GM19238 (cell line): ENCODE measurements around the gene DUSP5.
A peak's percentile ranks its signal among the peaks of the same experiment; 100 is the strongest.

Source experiments
- DNase-seq: peaks from one replicate; pipeline ENCODE4 v3.0.0; 2011; ENCODE audit warnings: low spot score; ENCODE audit not compliant: insufficient read length

DUSP5 gene

DNA sequence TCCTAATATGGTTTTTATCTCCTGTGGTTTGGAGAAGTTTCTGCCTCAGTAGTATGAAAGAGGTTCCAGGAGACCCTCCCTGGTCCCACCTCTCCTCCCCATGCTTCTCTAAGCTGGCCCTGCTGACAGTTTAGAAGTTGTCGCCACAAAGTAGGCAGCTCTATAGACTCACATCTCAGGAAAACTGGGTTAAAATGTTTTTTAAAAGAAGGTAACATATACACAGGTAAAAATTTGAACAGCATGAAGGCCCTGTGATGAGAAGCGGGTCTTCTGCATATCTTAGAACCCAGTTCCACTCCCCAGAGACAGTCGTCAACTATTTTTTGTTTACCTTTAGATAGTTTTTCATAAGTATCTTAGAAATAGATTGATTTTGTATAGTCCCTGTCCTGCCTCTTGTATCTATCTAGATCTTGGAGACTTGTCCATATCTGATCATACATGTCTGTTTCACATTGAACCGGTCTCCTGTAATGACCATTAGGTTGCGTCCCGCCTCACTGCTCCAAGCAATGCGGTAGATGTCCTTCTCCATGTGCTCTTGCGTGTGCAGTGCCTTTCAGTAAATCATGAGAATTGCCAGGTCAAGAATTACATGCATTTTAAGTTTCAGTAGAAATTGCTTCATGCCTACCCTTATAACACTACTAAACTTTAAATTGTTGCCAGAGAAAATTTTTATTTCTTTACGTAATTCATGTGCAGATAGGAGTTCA, 2.2 kb downstream of the DUSP5 start:
- no peak for DNase-seq

DNA sequence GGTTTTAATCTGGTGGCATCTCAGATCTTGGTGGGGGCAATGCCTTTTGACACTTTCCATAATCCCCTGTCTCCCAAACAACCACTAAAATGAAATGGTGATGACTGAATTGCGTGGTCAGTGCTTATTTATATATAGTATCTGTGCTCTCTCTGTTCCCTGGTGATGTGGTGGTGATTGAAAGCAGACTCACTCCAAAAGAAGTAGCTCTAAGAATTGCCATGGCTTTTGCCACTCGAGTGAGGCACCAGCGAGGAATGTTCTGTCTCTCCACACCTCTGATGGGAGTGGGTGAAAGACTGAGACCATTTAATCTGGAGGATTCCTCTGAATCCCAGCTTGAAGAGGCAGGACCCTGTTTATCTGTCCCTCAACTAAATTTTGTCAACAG, 2.8 kb downstream of the DUSP5 start:
- DNase-seq, result no peak

DNA sequence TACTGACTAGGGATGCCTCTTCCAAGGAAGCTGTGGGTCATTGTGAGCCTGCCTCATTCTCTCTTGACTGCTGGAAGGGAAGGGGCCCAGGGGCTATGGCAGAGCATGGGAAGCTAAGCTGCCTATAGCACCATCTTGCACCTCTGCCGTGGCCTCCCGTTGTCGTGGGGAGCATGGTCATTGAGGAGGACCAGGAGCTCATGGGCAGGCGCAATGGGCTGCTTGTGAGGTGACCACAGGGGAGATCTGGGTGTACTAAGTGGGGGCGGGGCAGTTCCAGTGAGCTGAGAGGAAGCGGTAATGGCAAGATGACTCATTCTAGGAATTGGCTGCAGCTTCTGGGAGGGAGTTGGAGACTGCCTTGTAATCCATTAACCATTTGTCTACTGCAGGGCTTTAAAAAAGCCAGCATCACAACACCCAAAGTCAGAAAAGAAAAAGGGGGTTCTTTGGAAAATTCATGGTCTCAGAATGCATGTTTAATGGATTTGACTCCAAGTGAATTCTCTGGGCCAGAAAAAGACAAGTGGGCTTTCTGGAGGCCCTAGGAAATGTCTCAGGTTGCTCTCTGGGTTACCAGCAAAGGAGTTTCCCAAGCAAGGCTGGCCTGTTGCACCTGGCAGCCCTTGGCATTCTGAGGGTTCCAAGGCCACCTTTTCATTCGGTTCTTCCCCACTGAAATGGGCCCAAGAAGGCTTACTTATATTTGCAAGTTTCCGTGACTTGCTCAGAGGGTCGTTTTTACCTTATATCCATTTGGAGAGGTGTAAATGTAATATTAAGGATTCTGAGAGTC, 3.6 kb downstream of the DUSP5 start:
- peak; percentile 56 for DNase-seq

DNA sequence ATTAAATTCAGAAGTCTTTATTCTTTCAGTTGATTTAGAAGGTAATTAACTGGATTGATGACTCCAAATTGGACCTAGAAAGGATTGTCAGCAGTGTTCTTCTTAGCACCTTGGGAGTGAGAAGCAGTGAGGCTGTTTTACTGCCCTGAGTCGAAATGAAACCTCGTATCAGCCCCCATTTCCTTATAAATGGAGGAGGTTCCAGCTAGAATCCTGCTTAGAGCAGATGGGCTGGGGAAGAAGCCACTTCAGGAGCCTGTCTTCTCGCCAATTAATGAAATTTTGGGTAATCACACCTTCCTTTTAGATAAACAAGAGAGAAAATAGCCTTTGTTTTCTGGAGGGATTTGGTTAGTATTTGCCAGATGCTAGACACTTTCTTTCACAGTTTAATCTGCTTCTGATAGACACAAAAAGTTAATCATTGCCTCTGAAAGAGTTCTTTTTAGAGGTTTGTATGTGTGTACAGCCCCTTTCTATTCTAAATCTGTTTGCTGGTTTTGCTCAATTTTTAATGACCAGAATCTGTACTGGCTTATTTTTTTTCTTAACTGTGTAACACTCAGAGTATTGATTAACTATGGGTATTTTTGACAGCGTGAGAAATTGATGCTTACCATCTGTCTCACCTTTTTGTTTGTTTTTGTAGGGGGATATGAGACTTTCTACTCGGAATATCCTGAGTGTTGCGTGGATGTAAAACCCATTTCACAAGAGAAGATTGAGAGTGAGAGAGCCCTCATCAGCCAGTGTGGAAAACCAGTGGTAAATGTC, 4.6 kb downstream of the DUSP5 start:
- DNase-seq, result no peak

DNA sequence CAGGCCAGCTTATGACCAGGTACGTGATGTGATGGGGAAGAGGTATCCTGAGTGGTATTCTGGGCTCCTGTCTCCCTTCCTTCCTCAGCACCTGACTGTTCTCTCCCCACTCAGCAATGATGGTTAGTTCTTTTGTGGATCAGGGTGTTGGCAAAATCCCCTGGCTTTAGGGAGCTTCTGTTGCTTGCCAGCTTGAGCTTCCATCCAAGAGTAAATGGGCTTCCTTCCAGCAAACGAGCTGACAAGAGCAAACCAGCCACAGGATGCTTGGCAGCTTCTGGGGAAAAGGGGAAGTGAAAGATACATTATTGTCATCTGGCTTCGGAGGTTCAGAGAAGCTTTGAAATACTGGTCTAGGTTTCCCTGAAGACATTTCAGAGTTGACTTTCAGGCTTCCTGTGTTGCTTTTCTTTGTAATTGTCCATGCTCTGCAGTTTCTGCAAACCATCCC, 5.2 kb downstream of the DUSP5 start:
- DNase-seq, result peak; percentile 61

DNA sequence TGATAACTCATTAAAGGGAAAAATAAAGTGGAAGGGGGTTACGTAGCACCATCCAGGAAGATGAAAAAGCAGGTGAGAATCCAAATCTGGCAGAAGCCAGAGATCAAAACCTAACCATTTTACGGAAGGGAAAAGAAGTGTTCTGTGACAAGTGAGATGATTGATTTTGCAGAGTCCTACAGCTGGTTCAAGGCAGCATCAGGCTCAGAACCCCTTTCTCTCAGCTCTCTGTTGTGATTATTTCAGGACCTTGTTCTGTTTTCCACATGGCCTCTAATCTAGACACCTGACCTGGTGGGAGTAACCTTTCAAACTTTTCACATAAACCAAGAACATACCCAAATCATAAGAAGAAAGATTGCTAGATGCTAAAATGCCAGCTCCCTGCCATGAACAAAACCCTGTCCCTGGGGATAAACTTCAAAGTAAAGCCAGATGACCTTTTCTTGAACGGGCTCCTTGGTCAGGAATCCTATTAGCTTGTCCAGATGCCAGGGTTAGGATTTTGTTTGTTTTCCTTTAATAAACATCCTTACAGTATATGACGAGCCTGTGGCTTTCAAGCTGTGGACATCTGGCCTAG, 5.9 kb downstream of the DUSP5 start:
- no peak for DNase-seq

DNA sequence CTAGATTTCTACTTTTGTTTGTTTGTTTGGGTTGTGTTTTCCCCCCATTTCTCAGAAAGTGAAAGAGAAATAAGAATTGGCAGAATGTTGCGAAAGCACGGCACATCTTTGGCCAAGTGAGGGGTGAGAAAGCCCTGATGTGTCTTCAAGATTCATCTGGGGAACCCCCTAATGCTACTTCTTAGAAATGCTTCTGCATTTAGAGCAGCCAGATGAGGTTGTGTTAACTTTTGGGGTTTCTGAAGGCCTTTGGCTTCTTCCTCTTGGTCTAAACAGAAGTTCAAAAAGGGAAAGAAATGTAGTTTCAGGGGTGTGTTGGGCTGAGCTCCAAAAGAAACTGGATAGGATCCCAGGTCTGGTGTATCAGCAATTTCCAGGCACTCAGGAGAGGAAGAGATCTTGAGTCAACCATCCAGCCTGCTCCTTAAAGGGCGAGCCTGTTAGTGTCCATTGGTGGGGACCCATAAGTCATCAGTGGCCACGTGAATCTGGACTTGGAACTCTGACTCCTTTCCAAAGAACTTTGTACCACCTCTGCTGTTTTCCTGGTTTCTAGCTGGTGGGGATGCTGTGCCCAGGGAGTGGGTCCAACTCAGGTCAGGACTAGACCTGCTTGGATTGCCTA, 6.5 kb downstream of the DUSP5 start:
- DNase-seq, result peak; percentile 73

DNA sequence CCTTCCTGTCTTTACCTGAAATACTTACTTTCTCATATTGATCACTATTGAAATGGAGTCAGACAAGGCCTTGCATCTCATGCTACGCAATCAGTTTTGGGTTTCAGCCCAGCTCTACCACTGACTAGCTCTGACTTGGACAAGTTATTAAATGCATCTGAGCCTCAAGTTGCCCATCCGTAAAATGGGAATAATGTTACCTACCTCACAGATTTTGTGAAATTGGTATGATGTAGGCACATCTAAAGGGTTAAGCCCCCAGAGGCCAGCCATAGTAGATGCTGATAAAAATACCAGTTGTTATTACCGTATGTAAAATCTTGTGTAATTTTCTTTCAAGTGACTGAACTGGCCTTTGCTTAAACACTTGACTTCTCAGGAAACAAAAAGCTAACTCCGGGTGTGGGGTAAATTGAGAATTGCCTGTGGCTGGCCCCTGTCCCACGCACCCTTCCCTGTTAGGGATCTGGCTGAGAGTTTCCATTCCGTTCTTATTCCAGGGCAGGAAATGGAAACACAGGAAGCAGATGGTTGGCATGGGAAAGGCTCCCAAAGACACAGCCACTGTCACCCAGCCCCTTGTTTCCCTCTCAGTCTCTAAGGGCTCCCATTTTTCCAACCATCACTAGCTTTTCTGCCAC, 7.5 kb downstream of the DUSP5 start:
- no peak for DNase-seq

DNA sequence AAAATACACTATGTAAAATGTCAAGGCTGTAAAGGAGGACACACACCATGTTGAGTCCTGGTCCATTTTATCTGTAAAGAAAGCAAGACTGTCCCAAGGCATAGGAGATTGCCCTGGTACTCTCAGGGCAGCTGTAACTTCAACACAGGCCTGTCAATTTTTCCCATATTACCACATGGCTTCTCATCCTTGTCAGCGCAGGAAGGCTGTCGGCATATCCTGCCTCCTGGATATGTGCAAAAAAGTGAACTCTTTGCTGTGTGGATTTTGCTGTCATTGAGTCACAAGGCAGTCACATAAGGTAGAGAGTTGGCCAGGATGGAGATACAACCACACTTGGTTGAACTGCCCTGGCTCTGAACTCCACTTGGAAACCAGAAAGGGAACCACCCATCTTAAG, 8.7 kb downstream of the DUSP5 start:
- DNase-seq, result no peak

DNA sequence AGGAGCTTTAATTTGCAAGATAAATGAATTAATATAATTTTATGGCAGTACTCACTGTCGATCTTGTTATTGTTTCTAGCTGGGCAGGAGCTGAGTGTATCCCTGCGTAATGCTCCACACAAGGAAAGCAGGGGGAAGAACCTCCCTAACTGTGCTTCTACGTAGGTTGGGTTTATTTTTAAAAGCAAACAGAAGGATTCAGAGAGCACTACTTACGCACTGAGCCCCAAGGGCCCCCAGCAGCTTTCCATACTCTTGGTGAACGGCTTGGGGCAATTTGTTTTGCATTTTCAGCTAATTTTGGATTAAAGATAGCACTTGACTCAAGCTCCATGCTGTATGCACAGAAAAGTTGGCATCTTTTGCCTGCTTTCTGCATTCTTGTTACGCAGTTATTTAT, 9.6 kb downstream of the DUSP5 start:
- DNase-seq, result no peak

DNA sequence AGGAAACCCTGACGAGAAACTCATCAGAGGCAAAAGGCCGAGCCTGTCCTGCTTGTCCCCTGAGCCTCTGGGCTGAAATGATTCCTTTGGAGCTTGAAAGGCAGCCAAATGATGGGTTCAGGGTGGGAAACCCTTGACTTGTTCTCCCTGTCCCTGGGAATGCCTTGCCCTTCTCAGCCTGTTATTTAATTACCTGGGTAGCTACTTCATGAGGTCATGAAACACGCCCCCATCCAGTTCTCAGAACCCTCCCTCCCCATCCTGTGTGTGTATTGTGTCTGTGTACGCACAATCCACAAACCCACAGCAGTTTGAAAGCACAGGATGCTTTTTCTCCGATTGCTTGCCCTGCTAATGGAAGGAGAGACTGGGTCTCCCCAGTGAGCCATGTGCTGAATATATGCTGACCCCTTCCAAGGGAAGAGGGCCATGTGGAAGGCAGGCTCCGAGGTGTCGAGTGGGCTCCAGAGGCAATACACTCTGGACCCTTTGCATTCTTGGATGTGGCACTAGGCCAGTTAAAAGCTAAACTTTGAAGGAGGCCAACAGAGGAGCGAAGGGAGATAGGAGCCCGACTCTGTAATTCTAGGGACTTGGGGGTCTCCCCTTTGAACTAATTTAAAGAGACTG, 10.6 kb downstream of the DUSP5 start:
- DNase-seq, result no peak

DNA sequence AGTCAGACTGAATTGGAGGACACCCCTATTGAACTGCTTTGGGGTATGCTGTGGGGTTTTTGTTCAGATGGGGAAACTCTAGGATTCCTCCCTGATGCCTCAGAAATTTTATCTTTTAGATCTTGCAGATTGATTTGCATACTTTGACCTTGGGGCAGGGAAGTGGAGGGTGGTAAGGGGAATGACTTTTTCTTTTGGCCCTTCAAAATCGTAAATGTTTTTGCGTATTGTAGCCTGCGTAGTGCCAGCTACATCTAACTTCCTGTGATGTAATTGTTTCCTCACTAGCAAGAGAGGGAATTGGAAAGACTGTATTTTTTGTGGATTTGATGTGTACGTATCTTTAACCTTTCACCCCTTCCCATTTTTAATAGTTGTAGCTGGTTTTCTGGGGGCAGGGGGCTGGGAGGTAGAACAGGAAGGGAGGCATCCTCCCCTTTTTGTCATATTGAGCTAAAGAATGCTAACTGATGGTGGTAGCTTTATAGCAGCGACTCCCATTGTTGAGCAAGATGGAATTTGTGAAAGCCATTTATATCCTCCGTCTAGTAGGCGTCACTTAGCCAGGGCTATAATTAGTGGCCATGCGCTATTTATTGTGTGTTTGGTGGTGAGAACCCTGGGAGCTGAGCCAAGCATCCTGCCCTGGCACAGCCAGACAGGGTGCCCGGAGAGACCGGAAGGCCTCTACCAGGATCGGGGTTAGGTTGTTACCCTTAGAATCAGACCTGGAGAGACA, 11.3 kb downstream of the DUSP5 start:
- DNase-seq, result no peak

DNA sequence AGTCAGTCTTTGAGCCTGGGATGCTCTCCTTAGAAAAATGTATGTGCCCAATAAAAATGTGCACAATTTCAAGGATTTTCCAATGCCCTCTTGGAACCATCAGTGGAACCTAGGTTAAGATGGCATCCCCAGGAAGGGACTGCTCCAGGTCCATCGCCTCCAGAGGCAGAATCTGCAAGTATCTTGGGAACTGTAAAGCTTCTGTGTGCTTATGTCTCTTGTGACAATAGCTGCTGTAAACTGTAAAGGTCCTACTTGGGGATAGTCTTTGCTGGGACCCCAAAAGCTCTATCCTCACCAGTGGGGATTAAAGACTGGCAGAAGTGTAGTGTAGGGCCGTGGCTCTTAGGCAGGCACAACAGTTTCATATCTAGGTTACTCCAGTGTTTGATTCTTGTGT, 11.9 kb downstream of the DUSP5 start:
- no peak for DNase-seq

DNA sequence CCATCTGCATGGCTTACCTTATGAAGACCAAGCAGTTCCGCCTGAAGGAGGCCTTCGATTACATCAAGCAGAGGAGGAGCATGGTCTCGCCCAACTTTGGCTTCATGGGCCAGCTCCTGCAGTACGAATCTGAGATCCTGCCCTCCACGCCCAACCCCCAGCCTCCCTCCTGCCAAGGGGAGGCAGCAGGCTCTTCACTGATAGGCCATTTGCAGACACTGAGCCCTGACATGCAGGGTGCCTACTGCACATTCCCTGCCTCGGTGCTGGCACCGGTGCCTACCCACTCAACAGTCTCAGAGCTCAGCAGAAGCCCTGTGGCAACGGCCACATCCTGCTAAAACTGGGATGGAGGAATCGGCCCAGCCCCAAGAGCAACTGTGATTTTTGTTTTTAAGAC, 12.4 kb downstream of the DUSP5 start:
- no peak for DNase-seq

DNA sequence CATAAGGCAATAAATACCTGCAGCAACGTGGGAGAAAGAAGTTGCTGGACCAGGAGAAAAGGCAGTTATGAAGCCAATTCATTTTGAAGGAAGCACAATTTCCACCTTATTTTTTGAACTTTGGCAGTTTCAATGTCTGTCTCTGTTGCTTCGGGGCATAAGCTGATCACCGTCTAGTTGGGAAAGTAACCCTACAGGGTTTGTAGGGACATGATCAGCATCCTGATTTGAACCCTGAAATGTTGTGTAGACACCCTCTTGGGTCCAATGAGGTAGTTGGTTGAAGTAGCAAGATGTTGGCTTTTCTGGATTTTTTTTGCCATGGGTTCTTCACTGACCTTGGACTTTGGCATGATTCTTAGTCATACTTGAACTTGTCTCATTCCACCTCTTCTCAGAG, 13.0 kb downstream of the DUSP5 start:
- no peak for DNase-seq

DNA sequence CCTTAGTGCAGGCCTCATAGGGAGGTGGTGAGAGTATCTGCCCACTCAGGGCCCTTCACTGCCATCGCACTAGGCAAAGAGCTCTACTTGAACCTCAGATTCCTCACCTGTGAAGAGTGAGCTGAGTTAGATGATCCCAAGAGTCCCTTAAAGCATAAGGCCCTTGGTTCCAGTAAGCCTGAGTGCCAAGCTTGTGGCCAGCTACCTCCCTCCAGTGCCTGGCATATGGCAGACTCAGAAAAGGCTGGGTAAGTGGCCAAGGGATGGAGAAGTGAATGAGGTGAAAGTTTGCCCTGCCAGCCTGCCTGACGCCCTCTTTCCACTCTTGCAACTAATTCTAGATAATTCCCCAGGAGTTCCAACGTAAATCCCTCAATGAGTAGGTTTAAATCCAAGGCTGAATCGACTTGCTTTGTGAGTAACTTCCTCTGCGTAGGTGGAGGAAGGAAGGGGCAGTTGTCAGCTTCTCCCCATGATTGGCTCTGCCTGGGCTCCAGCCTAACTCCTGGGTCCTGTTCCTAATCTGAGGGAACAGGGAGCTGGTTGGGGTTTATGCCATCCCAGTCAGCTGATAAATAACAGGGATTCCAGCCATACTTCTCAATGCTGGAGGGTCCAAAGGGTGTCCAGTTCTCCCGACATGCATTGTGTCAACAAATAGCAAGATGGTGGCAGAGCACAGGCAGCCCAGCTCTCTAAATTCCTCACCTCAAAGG, 14.2 kb downstream of the DUSP5 start:
- no peak for DNase-seq

DNA sequence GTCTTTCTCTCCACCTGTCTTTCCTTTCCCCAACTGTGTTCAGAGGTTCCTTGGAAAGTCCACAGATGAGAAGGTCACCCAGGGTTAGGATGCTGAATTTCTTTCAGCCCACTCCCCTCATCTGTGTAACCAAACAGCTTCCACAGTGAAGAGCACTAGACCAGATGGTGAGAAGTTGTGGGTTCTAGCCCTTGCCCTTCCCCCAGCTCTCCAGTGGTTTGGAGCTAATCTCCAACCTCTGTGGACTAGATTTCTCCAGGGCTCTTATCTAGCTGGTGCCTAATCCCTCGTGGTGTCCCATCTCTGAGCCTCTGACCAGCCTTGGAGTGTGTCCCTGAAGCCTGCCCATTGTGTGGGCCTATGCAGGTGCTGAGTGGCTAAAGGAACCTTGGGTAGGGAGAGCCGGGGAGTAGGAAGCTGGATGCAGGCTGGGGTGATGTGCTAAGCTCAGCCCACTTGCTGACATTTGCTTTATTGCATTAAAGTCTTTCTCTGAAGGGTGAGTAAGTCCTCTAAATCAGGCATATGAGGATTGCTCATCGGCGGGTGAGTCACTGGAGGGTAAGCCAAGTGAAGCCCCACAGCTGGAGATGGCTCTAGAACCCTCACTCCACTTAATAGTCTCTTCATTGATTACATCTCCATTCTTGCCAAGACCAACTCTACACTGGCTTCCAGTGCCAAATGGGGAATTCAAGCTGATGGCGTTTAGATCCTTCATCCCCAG, 14.9 kb downstream of the DUSP5 start:
- no peak for DNase-seq

DNA sequence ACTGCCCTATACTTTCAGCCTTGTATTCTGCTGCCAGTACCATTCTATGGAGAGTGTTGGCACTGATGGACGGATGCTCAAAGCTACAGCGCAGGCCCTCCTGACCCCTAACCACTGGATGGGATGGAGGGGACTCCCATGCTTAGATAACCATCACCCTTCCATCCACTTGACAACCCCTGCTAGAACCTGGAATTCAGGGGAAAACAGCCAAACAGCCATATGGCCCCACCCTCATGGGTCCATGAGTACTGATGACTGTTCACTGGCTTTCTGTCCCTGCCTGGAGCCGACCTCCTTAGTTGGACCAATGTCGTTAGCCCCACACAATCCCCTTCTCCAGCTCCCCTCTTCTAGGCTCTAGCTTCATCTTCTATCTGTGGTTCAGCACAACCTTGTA, 16.2 kb downstream of the DUSP5 start:
- no peak for DNase-seq
